IPS-NIHi7 (cell line): Measurements from ENCODE around the gene THEM5.
"Not testable (repeated sequence)": the region's sequence is repeated elsewhere in the genome, so short reads cannot be mapped to it uniquely, and the experiment has no call there.

Experiments
- DNase-seq: peaks from one replicate; pipeline ENCODE4 v3.0.0; 2012; ENCODE audit warnings: mixed read lengths; ENCODE audit errors: extremely low spot score

Gene THEM5, protein sequence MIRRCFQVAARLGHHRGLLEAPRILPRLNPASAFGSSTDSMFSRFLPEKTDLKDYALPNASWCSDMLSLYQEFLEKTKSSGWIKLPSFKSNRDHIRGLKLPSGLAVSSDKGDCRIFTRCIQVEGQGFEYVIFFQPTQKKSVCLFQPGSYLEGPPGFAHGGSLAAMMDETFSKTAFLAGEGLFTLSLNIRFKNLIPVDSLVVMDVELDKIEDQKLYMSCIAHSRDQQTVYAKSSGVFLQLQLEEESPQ

DNA sequence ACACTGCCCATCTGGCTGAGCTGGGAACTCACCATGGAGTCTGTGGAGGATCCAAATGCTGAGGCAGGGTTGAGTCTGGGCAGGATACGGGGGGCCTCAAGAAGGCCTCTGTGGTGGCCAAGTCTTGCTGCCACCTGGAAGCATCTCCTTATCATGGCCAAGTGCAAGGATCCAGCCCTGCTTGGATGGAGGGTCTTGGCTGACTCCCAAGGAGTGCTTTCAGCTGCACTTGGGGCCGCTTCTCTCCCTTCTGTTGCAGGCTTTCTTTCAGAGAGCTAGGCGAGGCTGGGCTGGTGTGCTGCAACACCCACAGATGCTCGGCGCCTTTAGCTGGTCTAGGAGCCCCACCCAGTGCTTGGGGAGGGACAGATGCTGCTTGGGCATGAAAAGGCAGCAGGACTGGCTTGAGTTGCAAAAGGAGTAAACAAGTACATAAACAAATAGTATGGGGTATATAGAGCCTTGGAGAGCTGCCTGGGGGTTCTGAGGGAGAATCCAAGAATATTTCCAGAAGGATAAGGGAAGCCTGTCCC, at the start of gene THEM5:
Gene THEM5, minus strand, starts transcription at position 302 of the 533 bp plus-strand sequence. Its CDS starts 147 bp downstream, at position 155.
- DNase-seq, result no peak

- no peak for DNase-seq
These were observed 49.3 kb upstream of the THEM5 start for GRCh38 chr1:151902858-151903257.

- DNase-seq, result not testable (repeated sequence)
These were observed 47.3 kb upstream of the THEM5 start for GRCh38 chr1:151900804-151901203.

- DNase-seq, result no peak
These were observed 45.0 kb upstream of the THEM5 start for GRCh38 chr1:151898519-151898991.

DNA sequence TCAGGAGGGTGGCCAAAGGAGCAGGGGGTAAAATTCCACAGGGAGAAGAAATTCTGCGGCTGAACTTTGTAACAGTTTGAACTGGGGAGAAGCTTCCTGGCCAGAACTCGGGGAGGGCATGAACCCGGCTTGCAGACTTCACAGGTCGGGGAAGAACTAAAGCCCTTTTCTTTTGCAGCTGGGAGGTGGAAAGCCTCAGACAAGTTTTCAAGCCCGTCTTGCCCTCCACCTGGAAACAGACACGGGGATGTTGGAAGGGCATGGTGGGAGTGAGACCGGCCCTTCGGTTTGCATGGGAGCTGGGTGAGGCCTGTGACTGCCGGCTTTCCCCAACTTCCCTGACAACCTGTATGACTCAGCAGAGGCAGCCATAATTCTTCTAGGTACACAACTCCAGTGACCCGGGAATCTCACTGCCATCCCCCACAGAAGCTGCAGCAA, 44.5 kb upstream of the THEM5 start:
- DNase-seq, result no peak

GRCh38 chr1:151893176-151893924, 39.8 kb upstream of the THEM5 start:
- DNase-seq, result no peak

DNA sequence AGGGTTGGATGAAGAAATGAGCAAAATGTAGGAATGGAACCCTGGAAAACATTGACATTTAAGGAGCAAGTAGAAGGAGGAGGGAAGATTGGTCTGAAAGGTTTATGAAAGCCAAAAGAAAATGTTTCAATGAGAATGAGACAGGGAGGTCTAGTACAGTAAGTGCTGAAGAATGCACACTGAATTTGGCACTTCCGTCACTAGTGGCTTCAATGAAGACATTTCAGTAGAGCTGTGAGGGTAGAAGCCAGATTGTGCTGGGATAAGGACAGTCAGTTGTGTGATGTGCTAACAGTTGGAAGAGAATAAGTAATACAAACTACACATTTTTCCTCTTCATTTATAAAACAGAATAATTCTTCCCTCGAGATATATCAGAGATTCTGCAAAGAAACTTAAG, 38.7 kb upstream of the THEM5 start:
- no peak for DNase-seq

DNA sequence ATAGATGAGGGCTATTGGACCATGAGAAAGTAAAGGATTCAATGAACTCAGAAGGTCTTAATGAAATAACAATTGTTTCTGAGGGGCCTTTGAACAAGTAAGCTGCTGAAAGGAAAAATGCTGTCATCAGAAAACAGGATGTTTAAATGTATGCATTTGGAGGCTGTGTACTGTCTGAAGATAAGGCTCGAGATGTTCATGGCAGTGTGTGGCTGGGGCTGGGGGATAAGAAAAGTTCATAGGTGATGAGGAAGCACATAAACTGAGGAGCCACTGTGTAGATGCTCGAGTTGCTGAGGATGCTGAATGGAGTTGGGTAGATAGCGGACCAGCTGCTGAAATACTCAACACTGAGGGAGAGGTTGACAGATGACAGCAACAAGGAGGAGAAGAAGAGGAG, 38.0 kb upstream of the THEM5 start:
- no peak for DNase-seq

- no peak for DNase-seq
These were observed 35.6 kb upstream of the THEM5 start for GRCh38 chr1:151888972-151889570.

DNA sequence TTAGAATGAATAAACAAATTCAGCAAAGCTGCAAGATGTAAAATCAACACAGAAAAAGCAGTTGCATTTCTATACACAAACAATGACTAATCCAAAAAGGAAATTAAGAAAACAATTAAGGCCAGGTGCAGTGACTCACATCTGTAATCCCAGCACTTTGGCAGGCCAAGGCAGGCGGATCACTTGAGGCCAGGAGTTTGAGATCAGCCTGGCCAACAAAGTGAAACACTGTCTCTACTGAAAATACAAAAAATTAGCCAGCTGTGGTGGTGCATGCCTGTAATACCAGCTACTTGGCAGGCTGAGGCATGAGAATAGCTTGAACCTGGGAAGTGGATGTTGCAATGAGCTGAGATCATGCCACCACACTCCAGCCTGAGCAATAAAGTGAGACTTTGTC, 33.5 kb upstream of the THEM5 start:
- DNase-seq, result no peak

GRCh38 chr1:151885479-151885878, 32.0 kb upstream of the THEM5 start:
- DNase-seq, result no peak

- DNase-seq, result not testable (repeated sequence)
These were observed 31.4 kb upstream of the THEM5 start for GRCh38 chr1:151884879-151885278.

DNA sequence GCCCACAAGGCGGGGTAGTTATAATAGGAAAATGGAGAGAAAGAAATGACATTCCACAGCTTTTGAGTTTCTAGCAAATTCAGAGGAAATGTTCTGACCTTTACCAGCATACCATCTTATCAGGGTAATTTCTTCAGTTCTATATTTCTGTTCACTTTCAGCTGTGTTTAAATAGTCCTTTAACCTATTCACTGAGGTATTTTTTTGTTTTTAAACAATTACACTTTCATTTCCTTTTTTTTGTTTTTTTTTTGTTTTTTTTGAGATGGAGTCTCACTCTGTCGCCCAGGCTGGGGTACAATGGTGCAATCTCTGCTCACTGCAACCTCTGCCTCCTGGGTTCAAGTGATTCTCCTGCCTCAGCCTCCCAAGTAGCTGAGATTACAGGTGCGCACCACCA, 30.9 kb upstream of the THEM5 start:
- DNase-seq, result not testable (repeated sequence)

- DNase-seq, result not testable (repeated sequence)
These were observed 30.4 kb upstream of the THEM5 start for GRCh38 chr1:151883898-151884297.

GRCh38 chr1:151882918-151883317, 29.4 kb upstream of the THEM5 start:
- DNase-seq, result not testable (repeated sequence)

GRCh38 chr1:151882466-151882865, 29.0 kb upstream of the THEM5 start:
- no peak for DNase-seq

DNA sequence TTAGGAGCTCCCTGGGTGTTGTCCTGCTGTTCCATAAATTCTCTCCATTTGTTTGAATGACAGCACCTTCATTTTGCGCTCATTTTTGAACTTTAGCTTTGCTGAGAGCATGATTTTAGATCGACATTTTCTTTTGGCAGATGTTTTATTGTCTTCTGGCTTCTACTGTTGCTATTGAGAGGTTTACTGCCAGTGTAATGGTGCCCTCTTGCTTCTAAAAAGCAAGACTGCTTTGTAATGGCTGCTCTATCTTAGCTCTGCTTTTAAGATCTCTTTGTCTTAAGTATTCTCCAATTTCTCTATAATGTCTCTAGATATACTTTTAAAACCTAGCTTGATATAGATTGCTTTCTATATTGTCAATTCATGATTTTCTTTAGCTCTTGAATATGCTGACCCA, 28.0 kb upstream of the THEM5 start:
- no peak for DNase-seq

GRCh38 chr1:151875419-151876097, 22.0 kb upstream of the THEM5 start:
- DNase-seq, result no peak

- DNase-seq, result not testable (repeated sequence)
These were observed 19.3 kb upstream of the THEM5 start for GRCh38 chr1:151872776-151873175.

- DNase-seq, result no peak
These were observed 17.9 kb upstream of the THEM5 start for GRCh38 chr1:151871284-151872030.

GRCh38 chr1:151868486-151868885, 15.0 kb upstream of the THEM5 start:
- DNase-seq, result no peak
